ENCODE data around the gene CHERP. TPM values are rescaled to one million over a fixed set of nuclear protein-coding genes. Genes with fewer than 3 reads are reported as not detected.

Gene CHERP
- total RNA-seq, 2 donors from 2014 or later: 4.3 to 8.0 TPM

- H3K27ac ChIP-seq: no peak overlapping the region
- H3K27me3 ChIP-seq: no peaks in the 10 kb centered on the region
- no peak for DNase-seq (ENCODE audit: low spot score)
- H3K4me1 ChIP-seq: peaks cover 0 to 50% of the 10 kb centered on the region in 2 donors
- H3K9me3 ChIP-seq: no peaks in the 10 kb centered on the region
- peaks cover 39% of the 10 kb centered on the region for H3K36me3 ChIP-seq
- H3K4me3 ChIP-seq: no peak overlapping the region
- no peak for TF ChIP-seq CTCF (IDR thresholded peaks at IDR 0.05)
These were observed 35.3 kb upstream of the CHERP start for GRCh38 chr19:16577531-16577985.

- no peak overlapping the region for H3K4me3 ChIP-seq
- no peaks in the 10 kb centered on the region for H3K27me3 ChIP-seq
- H3K36me3 ChIP-seq: peaks cover 39% of the 10 kb centered on the region
- no peak overlapping the region for H3K27ac ChIP-seq
- peaks cover 0 to 43% of the 10 kb centered on the region in 2 donors for H3K4me1 ChIP-seq
- TF ChIP-seq CTCF (IDR thresholded peaks at IDR 0.05): no peak
- no peak for DNase-seq (ENCODE audit: low spot score)
- H3K9me3 ChIP-seq: no peaks in the 10 kb centered on the region
These were observed 34.7 kb upstream of the CHERP start for GRCh38 chr19:16576690-16577530.

GRCh38 chr19:16575861-16576689 lies 33.8 kb upstream of the CHERP start:
- TF ChIP-seq CTCF (IDR thresholded peaks at IDR 0.05): no peak
- Histone ChIP-seq H3K27me3 (no peaks in the 10 kb centered on the region), H3K27ac (no peak overlapping the region), H3K4me1 (peaks cover 0 to 42% of the 10 kb centered on the region in 2 donors), H3K4me3 (no peak overlapping the region), H3K36me3 (peaks cover 39% of the 10 kb centered on the region), H3K9me3 (no peaks in the 10 kb centered on the region)
- no peak for DNase-seq (ENCODE audit: low spot score)

GRCh38 chr19:16575282-16575681 lies 33.0 kb upstream of the CHERP start:
- Histone ChIP-seq H3K27me3 (no peaks in the 10 kb centered on the region), H3K27ac (no peak overlapping the region), H3K9me3 (no peaks in the 10 kb centered on the region), H3K4me1 (peaks cover 0 to 41% of the 10 kb centered on the region in 2 donors), H3K4me3 (no peak overlapping the region), H3K36me3 (peaks cover 39% of the 10 kb centered on the region)
- no peak for DNase-seq (ENCODE audit: low spot score)
- no peak for TF ChIP-seq CTCF (IDR thresholded peaks at IDR 0.05)

- Histone ChIP-seq H3K27me3 (no peaks in the 10 kb centered on the region), H3K27ac (no peak overlapping the region), H3K4me1 (peaks cover 0 to 37% of the 10 kb centered on the region in 2 donors), H3K9me3 (no peaks in the 10 kb centered on the region), H3K4me3 (no peak overlapping the region), H3K36me3 (peaks cover 33% of the 10 kb centered on the region)
- no peak for TF ChIP-seq CTCF (IDR thresholded peaks at IDR 0.05)
- DNase-seq (ENCODE audit: low spot score): no peak
These were observed 31.7 kb upstream of the CHERP start for GRCh38 chr19:16573925-16574324.
